AG04450 (cell line): ENCODE measurements around the gene CCDC78. TPM values are rescaled to one million over a fixed set of nuclear protein-coding genes. Genes with fewer than 3 reads are reported as not detected.

Source experiments
- CTCF ChIA-PET: fragments of 300-600, 350-600 bp; formaldehyde crosslinking; extraction: SDS; loops from one replicate; lab custom pipeline; 2022; ENCODE audit warnings: antibody characterized with exemption, inconsistent platforms; lab: Charles Lee
- POLR2A ChIA-PET: fragments of 350-600 bp; formaldehyde crosslinking; extraction: SDS; loops from one replicate; lab custom pipeline; 2021; ENCODE audit warnings: antibody characterized with exemption, inconsistent platforms; lab: Yijun Ruan, JAX
- DNase-seq: peaks from one replicate; pipeline ENCODE4 v3.0.0-alpha.2; 2011; ENCODE audit warnings: low read depth, low spot score
- H3K27ac ChIP-seq: one replicate; pipeline ENCODE4 v1.5.1; 2012; ENCODE audit warnings: low read depth, low read length, control low read depth
- H3K27me3 ChIP-seq: one replicate; pipeline ENCODE4 v1.6.0; 2012; ENCODE audit warnings: low read length; ENCODE audit not compliant: control insufficient read depth, insufficient read depth
- H3K4me3 ChIP-seq: 2 replicates; pipeline ENCODE4 v1.5.1; 2011; ENCODE audit warnings: mild to moderate bottlenecking, low read depth, low read length, control low read depth
- H3K9me3 ChIP-seq: 2 replicates; pipeline ENCODE4 v1.5.1; 2012; ENCODE audit warnings: low read length; ENCODE audit not compliant: control insufficient read depth, insufficient read depth
- CTCF ChIP-seq: IDR thresholded peaks from 2 replicates; pipeline ENCODE4 v1.5.1; 2011; ENCODE audit warnings: low read depth, low read length, control low read depth, inconsistent platforms
- polyA plus RNA-seq: library from polyadenylated mRNA; depleted of rRNA; stranded (reverse); fragments of >200 nt; gene quantifications from 2 replicates; pipeline ENCODE4 v1.2.3, GENCODE V29; 2011

CCDC78 gene
- polyA plus RNA-seq, 1 experiment: 1.1 TPM

- CTCF ChIA-PET: interaction anchor here (0.9 to 1.2 kb wide), 2 partner anchors 23 to 27 kb away, joined by 3 read pairs; no protein-coding TSS in a partner anchor
- Histone ChIP-seq H3K27me3 (peaks cover 20% of the 10 kb centered on the region), H3K9me3 (peaks cover 12% of the 10 kb centered on the region; the same call in 1 of the 2 replicates), H3K4me3 (peak overlapping the region; percentile 77), H3K27ac (peak overlapping the region; percentile 11)
- POLR2A ChIA-PET: interaction anchor here (0.6 to 1.7 kb wide), 3 partner anchors 9 to 31 kb away, joined by 3 to 10 read pairs (median 4); partner anchors contain the start of gene STUB1
- DNase-seq: no peak
- TF ChIP-seq CTCF: no peak
These were observed 36.9 kb downstream of the CCDC78 start for GRCh38 chr16:689175-689897.

GRCh38 chr16:687499-687898 is 38.7 kb downstream of the CCDC78 start:
- POLR2A ChIA-PET: no interaction called here
- H3K27ac ChIP-seq: no peak overlapping the region
- TF ChIP-seq CTCF: no peak
- H3K27me3 ChIP-seq: peaks cover 6% of the 10 kb centered on the region
- DNase-seq: no peak
- peaks cover 9% of the 10 kb centered on the region; the same call in 1 of the 2 replicates for H3K9me3 ChIP-seq
- H3K4me3 ChIP-seq: no peak overlapping the region
- CTCF ChIA-PET: no interaction called here

GRCh38 chr16:686459-687260 is 39.6 kb downstream of the CCDC78 start:
- CTCF ChIA-PET: interaction anchor here (1.4 kb wide), 1 partner anchor 26 kb away, joined by 3 read pairs; no protein-coding TSS in a partner anchor
- no peak overlapping the region for H3K4me3 ChIP-seq
- H3K9me3 ChIP-seq: peaks cover 9% of the 10 kb centered on the region; the same call in 1 of the 2 replicates
- no peak for DNase-seq
- H3K27ac ChIP-seq: no peak overlapping the region
- no peak for TF ChIP-seq CTCF
- POLR2A ChIA-PET: no interaction called here
- H3K27me3 ChIP-seq: no peaks in the 10 kb centered on the region

- POLR2A ChIA-PET: no interaction called here
- no peak for DNase-seq
- H3K27ac ChIP-seq: no peak overlapping the region
These were observed 40.3 kb downstream of the CCDC78 start for GRCh38 chr16:685967-686366.

More at GRCh38 chr16:685967-686366, 40.3 kb downstream of the CCDC78 start:
- Histone ChIP-seq H3K9me3 (peaks cover 13% of the 10 kb centered on the region; the same call in 1 of the 2 replicates), H3K4me3 (no peak overlapping the region), H3K27me3 (no peaks in the 10 kb centered on the region)
- peak; percentile 36 for TF ChIP-seq CTCF
- CTCF ChIA-PET: interaction anchor here (0.7 to 1.4 kb wide), 2 partner anchors 26 to 179 kb away, joined by 3 to 4 read pairs; no protein-coding TSS in a partner anchor
